ENCODE measurements around the gene EN1. TPM values are rescaled to one million over a fixed set of nuclear protein-coding genes. Genes with fewer than 3 reads are reported as not detected.

Gene EN1
- total RNA-seq, 1 experiment from 2014 or later, result not detected

GRCh38 chr2:118812552-118812951 lies 34.9 kb downstream of the EN1 start:
- Mint-ChIP-seq H3K27ac (no peak overlapping the region), H3K4me3 (no peak overlapping the region), H3K36me3 (no peaks in the 10 kb centered on the region), H3K9me3 (no peaks in the 10 kb centered on the region), H3K4me1 (peaks cover 53% of the 10 kb centered on the region), H3K27me3 (ENCODE audit: low read depth) (peaks cover 14% of the 10 kb centered on the region)
- ChIA-PET CTCF (no interaction called here), POLR2A (no interaction called here)
- DNase-seq (ENCODE audit: low spot score) (peak; percentile 16), ATAC-seq (peak; percentile 46)
- peak; percentile 75 for TF ChIP-seq PRDM15 (CRISPR knock-in tag; IDR thresholded peaks at IDR 0.05)
- 0 out of 2 replicates have a peak, but pooled peaks have one; percentile 19 for TF ChIP-seq SP1 (CRISPR knock-in tag; conservative IDR thresholded peaks at IDR 0.05)
- no peak for TF ChIP-seq NR1H2 (CRISPR knock-in tag; IDR thresholded peaks at IDR 0.05)

GRCh38 chr2:118811514-118812115 lies 35.8 kb downstream of the EN1 start:
- CTCF ChIA-PET, result no interaction called here
- Mint-ChIP-seq H3K36me3 (no peaks in the 10 kb centered on the region), H3K4me3 (no peak overlapping the region), H3K27ac (no peak overlapping the region), H3K27me3 (ENCODE audit: low read depth) (peaks cover 17% of the 10 kb centered on the region), H3K4me1 (peaks cover 62% of the 10 kb centered on the region), H3K9me3 (no peaks in the 10 kb centered on the region)
- DNase-seq (ENCODE audit: low spot score) (no peak), ATAC-seq (no peak)
- no peak for TF ChIP-seq NFYB (CRISPR knock-in tag; conservative IDR thresholded peaks at IDR 0.05; ENCODE audit: low read depth)
- no peak for TF ChIP-seq SP1 (CRISPR knock-in tag; conservative IDR thresholded peaks at IDR 0.05)
- TF ChIP-seq ERG (CRISPR knock-in tag; IDR thresholded peaks at IDR 0.05), result no peak
- no peak for TF ChIP-seq STAT6 (CRISPR knock-in tag; conservative IDR thresholded peaks at IDR 0.05; ENCODE audit: low read depth)
- no peak for TF ChIP-seq MAX (CRISPR knock-in tag; IDR thresholded peaks at IDR 0.05)
- no peak for TF ChIP-seq HMGA2 (CRISPR knock-in tag; IDR thresholded peaks at IDR 0.05)
- TF ChIP-seq SMAD4 (CRISPR knock-in tag; IDR thresholded peaks at IDR 0.05), result no peak
- no peak for TF ChIP-seq USF2 (CRISPR knock-in tag; IDR thresholded peaks at IDR 0.05)
- no peak for TF ChIP-seq SOX15 (CRISPR knock-in tag; IDR thresholded peaks at IDR 0.05)
- no peak for TF ChIP-seq ZNF425 (CRISPR knock-in tag; conservative IDR thresholded peaks at IDR 0.05)
- no peak for TF ChIP-seq CREB1 (CRISPR knock-in tag; IDR thresholded peaks at IDR 0.05)
- POLR2A ChIA-PET, result no interaction called here
